K562 (cell line): ENCODE results near the gene TIMM17B. TPM values are rescaled to one million over a fixed set of nuclear protein-coding genes. Genes with fewer than 3 reads are reported as not detected.
A peak's percentile ranks its signal among the peaks of the same experiment; 100 is the strongest.

Source experiments
- ETV1 ChIP-seq: fragments of 450-650 bp; conservative IDR thresholded peaks from 2 replicates; pipeline ENCODE4 v1.6.1; 2016; ENCODE audit warnings: missing genetic modification characterization, control low read depth, low read depth, missing compliant biosample characterization
- HDAC1 ChIP-seq, 2 experiments: fragments of 450-650 bp; IDR thresholded peaks; 2 replicates each; pipeline ENCODE4 v1.6.1; 2016 to 2017; ENCODE audit warnings: inconsistent platforms in 1 of 2, mild to moderate bottlenecking in 1 of 2, moderate library complexity in 1 of 2
- HDGF ChIP-seq: fragments of 450-650 bp; IDR thresholded peaks from 2 replicates; pipeline ENCODE4 v1.6.1; 2016
- HIVEP1 ChIP-seq: fragments of 250-450 bp; sonication (Bioruptor Pico); IDR thresholded peaks from 2 replicates; pipeline ENCODE4 v1.4.0; 2020; ENCODE audit warnings: mild to moderate bottlenecking
- JUN ChIP-seq, 2 experiments: sonication (generic) in 1 of 2; formaldehyde crosslinking in 1 of 2; IDR thresholded peaks; 2 replicates each; pipeline versions ENCODE4 v1.6.1 to v1.8.0; 2012 to 2022; ENCODE audit warnings: borderline replicate concordance in 2 of 2, mild to moderate bottlenecking in 2 of 2, improper control_type of control experiment in 1 of 2, low read depth in 1 of 2, low read length in 1 of 2, missing genetic modification reagents in 1 of 2
- KAT2B ChIP-seq: IDR thresholded peaks from one replicate; pipeline ENCODE4 v1.6.1; 2012; ENCODE audit warnings: low read depth, mild to moderate bottlenecking, control low read depth, inconsistent platforms, low read length, moderate library complexity
- MAFG ChIP-seq: fragments of 450-650 bp; conservative IDR thresholded peaks from 2 replicates; pipeline ENCODE4 v1.6.1; 2016; ENCODE audit warnings: missing genetic modification characterization, missing compliant biosample characterization
- MYBL2 ChIP-seq, 2 experiments: fragments of 450-650 bp in 1 of 2; sonication (generic) in 1 of 2; formaldehyde crosslinking in 1 of 2; IDR thresholded peaks; 2 replicates each; pipeline versions ENCODE4 v1.6.1 to v1.8.1; 2017 to 2022; ENCODE audit warnings: borderline replicate concordance in 1 of 2, inconsistent platforms in 1 of 2, low read depth in 1 of 2, mild to moderate bottlenecking in 1 of 2, missing genetic modification reagents in 1 of 2, moderate library complexity in 1 of 2
- NFXL1 ChIP-seq: fragments of 450-650 bp; formaldehyde crosslinking; IDR thresholded peaks from 2 replicates; pipeline ENCODE4 v1.4.0; 2021; ENCODE audit warnings: mild to moderate bottlenecking
- NR2F6 ChIP-seq: fragments of 450-650 bp; formaldehyde crosslinking; IDR thresholded peaks from 2 replicates; pipeline ENCODE4 v1.4.0; 2020; ENCODE audit warnings: mild to moderate bottlenecking
- PRMT5 ChIP-seq: sonication (generic); formaldehyde crosslinking; IDR thresholded peaks from 2 replicates; pipeline ENCODE4 v1.5.0; 2020; ENCODE audit warnings: missing genetic modification reagents
- PRPF4 ChIP-seq: fragments of 200-400 bp; formaldehyde crosslinking; IDR thresholded peaks from one replicate; pipeline ENCODE4 v1.6.1; 2017; ENCODE audit warnings: low read length, low read depth, mild to moderate bottlenecking; ENCODE audit not compliant: insufficient read depth, poor library complexity, severe bottlenecking
- RBFOX2 ChIP-seq: fragments of 200-400 bp; formaldehyde crosslinking; IDR thresholded peaks from 2 replicates; pipeline ENCODE4 v1.6.1; 2017; ENCODE audit warnings: low read depth, mild to moderate bottlenecking, low read length, moderate library complexity
- RCOR1 ChIP-seq, 2 experiments: IDR thresholded peaks; 2 replicates each; pipeline ENCODE4 v1.6.1; 2012; ENCODE audit warnings: low read depth in 2 of 2, low read length in 2 of 2, borderline replicate concordance in 1 of 2, improper control_type of control experiment in 1 of 2
- SPI1 ChIP-seq: IDR thresholded peaks from 2 replicates; pipeline ENCODE4 v1.6.1; 2011; ENCODE audit warnings: low read depth, low read length, control low read depth, borderline replicate concordance
- WHSC1 ChIP-seq: IDR thresholded peaks from one replicate; pipeline ENCODE4 v1.6.1; 2012; ENCODE audit warnings: low read length, control low read depth, inconsistent platforms
- ZC3H8 ChIP-seq: fragments of 450-650 bp; IDR thresholded peaks from 2 replicates; pipeline ENCODE4 v1.6.1; 2017
- ZNF41 ChIP-seq: fragments of 250-450 bp; sonication (Bioruptor Pico); conservative IDR thresholded peaks from 2 replicates; pipeline ENCODE4 v1.4.0; 2020; ENCODE audit warnings: mild to moderate bottlenecking
- polyA plus RNA-seq, 8 experiments: library from polyadenylated mRNA; depleted of rRNA in 4 of 8; stranded (reverse) in 5 of 8; unstranded in 3 of 8; fragments of >200 nt; fragmentation: Nextera tagmentation in 2 of 8; fragmentation: Illumina TruSeq in 1 of 8; extraction: Ambion mirVana in 2 of 8; extraction: Trizol in 1 of 8; gene quantifications; 2 replicates each; pipeline versions ENCODE4 v1.2.1 to v1.2.3, GENCODE V29; 2011 to 2014; ENCODE audit warnings: inconsistent platforms in 1 of 8, missing spikeins in 1 of 8
- total RNA-seq, 7 experiments: library from RNA; depleted of rRNA in 6 of 7; stranded (reverse); fragments of >200 nt in 6 of 7; fragmentation: Illumina TruSeq in 2 of 7; extraction: Trizol in 2 of 7; gene quantifications; 2 replicates each; pipeline versions ENCODE4 v1.2.1 to v1.2.3, GENCODE V29; 2011 to 2021; ENCODE audit warnings: low replicate concordance in 1 of 7
- TF ChIP-seq, protein P1 (sequence below), 3 experiments: IDR thresholded peaks in 2 of 3; conservative IDR thresholded peaks in 1 of 3; 2 replicates each; pipeline ENCODE4 v1.5.1; 2011 to 2012; ENCODE audit warnings: low read length in 3 of 3, mild to moderate bottlenecking in 3 of 3, control low read depth in 2 of 3, improper control_type of control experiment in 1 of 3, inconsistent platforms in 1 of 3, low read depth in 1 of 3, mixed read lengths in 1 of 3, moderate library complexity in 1 of 3; ENCODE audit not compliant: insufficient read depth in 2 of 3
- TF ChIP-seq, protein P2 (sequence below): fragments of 250-450 bp; sonication (Bioruptor Pico); IDR thresholded peaks from 2 replicates; pipeline ENCODE4 v1.8.0; 2022; ENCODE audit warnings: inconsistent platforms
- TF ChIP-seq, protein P3 (sequence below): sonication (generic); formaldehyde crosslinking; IDR thresholded peaks from 2 replicates; pipeline ENCODE4 v1.8.1; 2022; ENCODE audit warnings: missing genetic modification reagents
- TF ChIP-seq, protein P4 (sequence below): fragments of 250-450 bp; sonication (Bioruptor Pico); IDR thresholded peaks from 2 replicates; pipeline ENCODE4 v1.8.0; 2022; ENCODE audit warnings: inconsistent platforms, mild to moderate bottlenecking, moderate library complexity, borderline replicate concordance

The TIMM17B gene
- total and polyA plus RNA-seq, 9 of the 15 experiments (the other 6 are each of a cell fraction or from before 2014, with no cell fraction given), result 9.9 to 184 (median 115) TPM

DNA sequence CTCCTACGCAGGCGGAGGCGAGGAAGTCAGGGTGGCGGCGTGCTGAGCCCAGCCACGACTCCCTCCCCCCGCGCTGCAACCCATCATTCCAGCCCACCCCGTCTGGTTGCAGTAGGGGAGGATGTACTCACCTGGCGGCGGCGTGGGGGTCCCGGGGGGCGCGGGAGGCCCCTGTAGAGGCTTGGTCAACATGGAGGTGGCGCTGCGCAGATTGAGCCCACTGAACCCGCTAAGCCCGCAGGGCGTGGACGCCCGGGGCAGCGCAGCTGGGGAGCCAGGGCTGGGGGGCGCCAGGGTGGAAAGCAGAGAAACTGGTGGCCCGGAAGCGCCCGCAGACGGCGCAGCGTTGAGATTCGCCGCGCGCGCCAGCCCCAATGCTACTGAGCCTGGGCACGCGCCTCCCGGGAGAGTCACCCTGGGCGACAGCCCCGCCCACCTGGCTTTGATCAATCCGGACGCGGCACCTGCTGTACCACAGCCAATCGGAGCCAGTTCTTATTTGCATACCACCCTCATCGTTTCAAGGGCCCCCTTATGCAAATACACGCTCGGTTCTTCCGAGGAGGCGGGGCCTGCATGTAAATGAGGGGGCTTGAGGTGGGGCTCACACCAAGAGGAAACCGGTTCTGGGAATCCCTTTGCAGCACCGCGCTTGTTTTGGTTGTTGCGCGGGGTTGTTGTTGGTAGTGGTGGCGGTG, 21.2 kb upstream of the TIMM17B start, which contains the start of gene PIM2 (continued):
- TF ChIP-seq, protein P1, sequence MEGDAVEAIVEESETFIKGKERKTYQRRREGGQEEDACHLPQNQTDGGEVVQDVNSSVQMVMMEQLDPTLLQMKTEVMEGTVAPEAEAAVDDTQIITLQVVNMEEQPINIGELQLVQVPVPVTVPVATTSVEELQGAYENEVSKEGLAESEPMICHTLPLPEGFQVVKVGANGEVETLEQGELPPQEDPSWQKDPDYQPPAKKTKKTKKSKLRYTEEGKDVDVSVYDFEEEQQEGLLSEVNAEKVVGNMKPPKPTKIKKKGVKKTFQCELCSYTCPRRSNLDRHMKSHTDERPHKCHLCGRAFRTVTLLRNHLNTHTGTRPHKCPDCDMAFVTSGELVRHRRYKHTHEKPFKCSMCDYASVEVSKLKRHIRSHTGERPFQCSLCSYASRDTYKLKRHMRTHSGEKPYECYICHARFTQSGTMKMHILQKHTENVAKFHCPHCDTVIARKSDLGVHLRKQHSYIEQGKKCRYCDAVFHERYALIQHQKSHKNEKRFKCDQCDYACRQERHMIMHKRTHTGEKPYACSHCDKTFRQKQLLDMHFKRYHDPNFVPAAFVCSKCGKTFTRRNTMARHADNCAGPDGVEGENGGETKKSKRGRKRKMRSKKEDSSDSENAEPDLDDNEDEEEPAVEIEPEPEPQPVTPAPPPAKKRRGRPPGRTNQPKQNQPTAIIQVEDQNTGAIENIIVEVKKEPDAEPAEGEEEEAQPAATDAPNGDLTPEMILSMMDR (IDR thresholded peaks at IDR 0.05 in 2 of 3, conservative IDR thresholded peaks at IDR 0.05 in 1 of 3; ENCODE audit: insufficient read depth in 2 of 3, low read depth in 1 of 3, low read length in 3 of 3), result no peak
- TF ChIP-seq SPI1 (no peak), ETV1 (tag) (0 out of 2 replicates have a peak, but pooled peaks have one; percentile 14), NR2F6 (CRISPR knock-in tag) (no peak), HDAC1 (IDR thresholded peaks at IDR 0.05) (no peak; a peak in 1 of 4 replicates), RBFOX2 (peak; percentile 100), KAT2B (no peak), WHSC1 (no peak), HDGF (no peak), ZNF41 (no peak), HIVEP1 (no peak), JUN (IDR thresholded peaks at IDR 0.05; ENCODE audit: borderline replicate concordance, low read depth, low read length) (no peak), JUN (CRISPR knock-in tag; IDR thresholded peaks at IDR 0.05; ENCODE audit: borderline replicate concordance) (no peak), RCOR1 (IDR thresholded peaks at IDR 0.05; ENCODE audit: borderline replicate concordance in 1 of 2, low read depth in 2 of 2, low read length in 2 of 2) (no peak), MYBL2 (IDR thresholded peaks at IDR 0.05; ENCODE audit: low read depth) (no peak), MYBL2 (CRISPR knock-in tag; IDR thresholded peaks at IDR 0.05; ENCODE audit: borderline replicate concordance) (no peak), PRMT5 (no peak), NFXL1 (CRISPR knock-in tag) (no peak), PRPF4 (no peak), MAFG (tag) (no peak), ZC3H8 (no peak)
- TF ChIP-seq, protein P2, sequence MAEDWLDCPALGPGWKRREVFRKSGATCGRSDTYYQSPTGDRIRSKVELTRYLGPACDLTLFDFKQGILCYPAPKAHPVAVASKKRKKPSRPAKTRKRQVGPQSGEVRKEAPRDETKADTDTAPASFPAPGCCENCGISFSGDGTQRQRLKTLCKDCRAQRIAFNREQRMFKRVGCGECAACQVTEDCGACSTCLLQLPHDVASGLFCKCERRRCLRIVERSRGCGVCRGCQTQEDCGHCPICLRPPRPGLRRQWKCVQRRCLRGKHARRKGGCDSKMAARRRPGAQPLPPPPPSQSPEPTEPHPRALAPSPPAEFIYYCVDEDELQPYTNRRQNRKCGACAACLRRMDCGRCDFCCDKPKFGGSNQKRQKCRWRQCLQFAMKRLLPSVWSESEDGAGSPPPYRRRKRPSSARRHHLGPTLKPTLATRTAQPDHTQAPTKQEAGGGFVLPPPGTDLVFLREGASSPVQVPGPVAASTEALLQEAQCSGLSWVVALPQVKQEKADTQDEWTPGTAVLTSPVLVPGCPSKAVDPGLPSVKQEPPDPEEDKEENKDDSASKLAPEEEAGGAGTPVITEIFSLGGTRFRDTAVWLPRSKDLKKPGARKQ (CRISPR knock-in tag), result no peak
- TF ChIP-seq, protein P3, sequence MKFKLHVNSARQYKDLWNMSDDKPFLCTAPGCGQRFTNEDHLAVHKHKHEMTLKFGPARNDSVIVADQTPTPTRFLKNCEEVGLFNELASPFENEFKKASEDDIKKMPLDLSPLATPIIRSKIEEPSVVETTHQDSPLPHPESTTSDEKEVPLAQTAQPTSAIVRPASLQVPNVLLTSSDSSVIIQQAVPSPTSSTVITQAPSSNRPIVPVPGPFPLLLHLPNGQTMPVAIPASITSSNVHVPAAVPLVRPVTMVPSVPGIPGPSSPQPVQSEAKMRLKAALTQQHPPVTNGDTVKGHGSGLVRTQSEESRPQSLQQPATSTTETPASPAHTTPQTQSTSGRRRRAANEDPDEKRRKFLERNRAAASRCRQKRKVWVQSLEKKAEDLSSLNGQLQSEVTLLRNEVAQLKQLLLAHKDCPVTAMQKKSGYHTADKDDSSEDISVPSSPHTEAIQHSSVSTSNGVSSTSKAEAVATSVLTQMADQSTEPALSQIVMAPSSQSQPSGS, result no peak
- TF ChIP-seq, protein P4, sequence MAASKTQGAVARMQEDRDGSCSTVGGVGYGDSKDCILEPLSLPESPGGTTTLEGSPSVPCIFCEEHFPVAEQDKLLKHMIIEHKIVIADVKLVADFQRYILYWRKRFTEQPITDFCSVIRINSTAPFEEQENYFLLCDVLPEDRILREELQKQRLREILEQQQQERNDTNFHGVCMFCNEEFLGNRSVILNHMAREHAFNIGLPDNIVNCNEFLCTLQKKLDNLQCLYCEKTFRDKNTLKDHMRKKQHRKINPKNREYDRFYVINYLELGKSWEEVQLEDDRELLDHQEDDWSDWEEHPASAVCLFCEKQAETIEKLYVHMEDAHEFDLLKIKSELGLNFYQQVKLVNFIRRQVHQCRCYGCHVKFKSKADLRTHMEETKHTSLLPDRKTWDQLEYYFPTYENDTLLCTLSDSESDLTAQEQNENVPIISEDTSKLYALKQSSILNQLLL (CRISPR knock-in tag), result no peak
